Measurements from ENCODE around the gene CCDC102A. TPM values are rescaled to one million over a fixed set of nuclear protein-coding genes. Genes with fewer than 3 reads are reported as not detected.

The CCDC102A gene
- total RNA-seq, 2 experiments from 2014 or later = 8.8 to 9.0 TPM

- Mint-ChIP-seq H3K27ac (no peak overlapping the region), H3K4me3 (no peak overlapping the region), H3K9me3 (ENCODE audit: low read depth) (peaks cover 7% of the 10 kb centered on the region), H3K4me1 (peaks cover 6% of the 10 kb centered on the region), H3K36me3 (ENCODE audit: low read depth) (peaks cover 5% of the 10 kb centered on the region), H3K27me3 (peaks cover 2% of the 10 kb centered on the region)
- DNase-seq = no peak
- intact Hi-C loops (cut with DNase I, micrococcal nuclease) = no loop called here
- CTCF ChIA-PET = interaction anchor here (0.7 to 1.5 kb wide), 6 partner anchors 11 to 302 kb away, joined by 3 to 4 read pairs (median 3); no protein-coding TSS in a partner anchor
- ATAC-seq = no peak
- POLR2A ChIA-PET = no interaction called here
These were observed 29.1 kb upstream of the CCDC102A start for GRCh38 chr16:57565461-57565860.

GRCh38 chr16:57564571-57565270, 28.4 kb upstream of the CCDC102A start:
- no peak overlapping the region for H3K4me3 Mint-ChIP-seq
- POLR2A ChIA-PET = no interaction called here
- peaks cover 2% of the 10 kb centered on the region for H3K27me3 Mint-ChIP-seq
- peaks cover 13% of the 10 kb centered on the region for H3K9me3 Mint-ChIP-seq (ENCODE audit: low read depth)
- intact Hi-C loops (cut with DNase I, micrococcal nuclease) = no loop called here
- H3K27ac Mint-ChIP-seq = no peak overlapping the region
- peaks cover 5% of the 10 kb centered on the region for H3K36me3 Mint-ChIP-seq (ENCODE audit: low read depth)
- DNase-seq = no peak
- CTCF ChIA-PET = interaction anchor here (0.7 to 1.1 kb wide), 2 partner anchors 12 to 303 kb away, joined by 3 to 4 read pairs; no protein-coding TSS in a partner anchor
- peaks cover 6% of the 10 kb centered on the region for H3K4me1 Mint-ChIP-seq
- ATAC-seq = no peak

GRCh38 chr16:57563761-57564160, 27.4 kb upstream of the CCDC102A start:
- Mint-ChIP-seq H3K4me1 (peaks cover 6% of the 10 kb centered on the region), H3K27ac (no peak overlapping the region), H3K4me3 (no peak overlapping the region), H3K27me3 (peaks cover 2% of the 10 kb centered on the region), H3K9me3 (ENCODE audit: low read depth) (peaks cover 13% of the 10 kb centered on the region), H3K36me3 (ENCODE audit: low read depth) (peaks cover 5% of the 10 kb centered on the region)
- ChIA-PET CTCF (no interaction called here), POLR2A (no interaction called here)
- intact Hi-C loops (cut with DNase I, micrococcal nuclease) = no loop called here
- ATAC-seq = no peak
- no peak for DNase-seq

- no peak for DNase-seq
- peaks cover 6% of the 10 kb centered on the region for H3K4me1 Mint-ChIP-seq
- peaks cover 13% of the 10 kb centered on the region for H3K9me3 Mint-ChIP-seq (ENCODE audit: low read depth)
- H3K36me3 Mint-ChIP-seq (ENCODE audit: low read depth) = peaks cover 5% of the 10 kb centered on the region
- no peak overlapping the region for H3K4me3 Mint-ChIP-seq
- H3K27me3 Mint-ChIP-seq = peaks cover 2% of the 10 kb centered on the region
- intact Hi-C loops (cut with DNase I, micrococcal nuclease) = no loop called here
- no peak overlapping the region for H3K27ac Mint-ChIP-seq
- POLR2A ChIA-PET = no interaction called here
- ATAC-seq = no peak
- CTCF ChIA-PET = no interaction called here
These were observed 27.0 kb upstream of the CCDC102A start for GRCh38 chr16:57563487-57563750.

GRCh38 chr16:57562669-57563486, 26.5 kb upstream of the CCDC102A start:
- DNase-seq = no peak
- ChIA-PET POLR2A (interaction anchor here (0.6 kb wide), 1 partner anchor 87 kb away, joined by 3 read pairs; no protein-coding TSS in a partner anchor), CTCF (interaction anchor here (0.5 to 0.8 kb wide), 2 partner anchors 11 to 236 kb away, joined by 4 read pairs; no protein-coding TSS in a partner anchor)
- H3K9me3 Mint-ChIP-seq (ENCODE audit: low read depth) = peaks cover 13% of the 10 kb centered on the region
- ATAC-seq = no peak
- no peak overlapping the region for H3K4me3 Mint-ChIP-seq
- H3K27me3 Mint-ChIP-seq = peaks cover 2% of the 10 kb centered on the region
- intact Hi-C loops (cut with DNase I, micrococcal nuclease) = no loop called here
- H3K4me1 Mint-ChIP-seq = peaks cover 6% of the 10 kb centered on the region
- no peak overlapping the region for H3K27ac Mint-ChIP-seq
- H3K36me3 Mint-ChIP-seq (ENCODE audit: low read depth) = peaks cover 5% of the 10 kb centered on the region

GRCh38 chr16:57562066-57562465, 25.7 kb upstream of the CCDC102A start:
- CTCF ChIA-PET = interaction anchor here (0.5 to 2.5 kb wide), 3 partner anchors 11 to 235 kb away, joined by 4 to 16 read pairs (median 4); no protein-coding TSS in a partner anchor

GRCh38 chr16:57559072-57559790, 22.9 kb upstream of the CCDC102A start:
- ATAC-seq = no peak
- intact Hi-C loops (cut with DNase I, micrococcal nuclease) = no loop called here
- H3K36me3 Mint-ChIP-seq (ENCODE audit: low read depth) = peaks cover 11% of the 10 kb centered on the region
- peaks cover 17% of the 10 kb centered on the region for H3K9me3 Mint-ChIP-seq (ENCODE audit: low read depth)
- H3K27ac Mint-ChIP-seq = no peak overlapping the region
- DNase-seq = no peak
- H3K27me3 Mint-ChIP-seq = peaks cover 4% of the 10 kb centered on the region
- ChIA-PET POLR2A (no interaction called here), CTCF (no interaction called here)
- H3K4me1 Mint-ChIP-seq = peaks cover 16% of the 10 kb centered on the region
- no peak overlapping the region for H3K4me3 Mint-ChIP-seq

More at GRCh38 chr16:57562066-57562465, 25.7 kb upstream of the CCDC102A start:
- ATAC-seq (no peak), DNase-seq (no peak)
- no peak overlapping the region for H3K27ac Mint-ChIP-seq
- peaks cover 13% of the 10 kb centered on the region for H3K9me3 Mint-ChIP-seq (ENCODE audit: low read depth)
- H3K4me1 Mint-ChIP-seq = peaks cover 9% of the 10 kb centered on the region
- POLR2A ChIA-PET = interaction anchor here (0.6 kb wide), 1 partner anchor 88 kb away, joined by 3 read pairs; no protein-coding TSS in a partner anchor
- intact Hi-C loops (cut with DNase I, micrococcal nuclease) = no loop called here
- H3K36me3 Mint-ChIP-seq (ENCODE audit: low read depth) = peaks cover 8% of the 10 kb centered on the region
- no peak overlapping the region for H3K4me3 Mint-ChIP-seq
- peaks cover 2% of the 10 kb centered on the region for H3K27me3 Mint-ChIP-seq

- ATAC-seq (no peak), DNase-seq (no peak)
- H3K4me3 Mint-ChIP-seq = no peak overlapping the region
- peaks cover 17% of the 10 kb centered on the region for H3K9me3 Mint-ChIP-seq (ENCODE audit: low read depth)
- peaks cover 11% of the 10 kb centered on the region for H3K36me3 Mint-ChIP-seq (ENCODE audit: low read depth)
- ChIA-PET CTCF (interaction anchor here (0.6 to 1.2 kb wide), 3 partner anchors 11 to 751 kb away, joined by 3 to 7 read pairs (median 4); no protein-coding TSS in a partner anchor), POLR2A (no interaction called here)
- no peak overlapping the region for H3K27ac Mint-ChIP-seq
- peaks cover 16% of the 10 kb centered on the region for H3K4me1 Mint-ChIP-seq
- H3K27me3 Mint-ChIP-seq = peaks cover 4% of the 10 kb centered on the region
- intact Hi-C loops (cut with DNase I, micrococcal nuclease) = no loop called here
These were observed 20.7 kb upstream of the CCDC102A start for GRCh38 chr16:57556941-57557541.

- ATAC-seq = peak; percentile 69
- CTCF ChIA-PET = no interaction called here
- peaks cover 10% of the 10 kb centered on the region for H3K9me3 Mint-ChIP-seq (ENCODE audit: low read depth)
- peaks cover 16% of the 10 kb centered on the region for H3K4me1 Mint-ChIP-seq
- peak; percentile 47 for DNase-seq
- H3K27ac Mint-ChIP-seq = no peak overlapping the region
- peaks cover 6% of the 10 kb centered on the region for H3K36me3 Mint-ChIP-seq (ENCODE audit: low read depth)
- POLR2A ChIA-PET = no interaction called here
- H3K27me3 Mint-ChIP-seq = peaks cover 2% of the 10 kb centered on the region
- H3K4me3 Mint-ChIP-seq = no peak overlapping the region
- intact Hi-C loops (cut with DNase I, micrococcal nuclease) = no loop called here
These were observed 19.5 kb upstream of the CCDC102A start for GRCh38 chr16:57555831-57556230.

GRCh38 chr16:57551057-57551456, 14.7 kb upstream of the CCDC102A start:
- H3K4me3 Mint-ChIP-seq = no peak overlapping the region
- peaks cover 2% of the 10 kb centered on the region for H3K27me3 Mint-ChIP-seq
- peaks cover 3% of the 10 kb centered on the region for H3K36me3 Mint-ChIP-seq (ENCODE audit: low read depth)
- no peak overlapping the region for H3K27ac Mint-ChIP-seq
- DNase-seq (no peak), ATAC-seq (no peak)
- peaks cover 4% of the 10 kb centered on the region for H3K9me3 Mint-ChIP-seq (ENCODE audit: low read depth)
- ChIA-PET CTCF (interaction anchor here (0.6 to 1.4 kb wide), 5 partner anchors 9 to 356 kb away, joined by 3 to 6 read pairs (median 3); partner anchors contain the start of gene ADGRG5), POLR2A (no interaction called here)
- H3K4me1 Mint-ChIP-seq = peaks cover 24% of the 10 kb centered on the region
- intact Hi-C loops (cut with DNase I, micrococcal nuclease) = no loop called here

GRCh38 chr16:57549730-57550129, 13.4 kb upstream of the CCDC102A start:
- H3K27me3 Mint-ChIP-seq = no peaks in the 10 kb centered on the region
- intact Hi-C loops (cut with DNase I, micrococcal nuclease) = no loop called here
- POLR2A ChIA-PET = interaction anchor here (0.7 kb wide), 1 partner anchor 60 kb away, joined by 3 read pairs; no protein-coding TSS in a partner anchor
- no peaks in the 10 kb centered on the region for H3K36me3 Mint-ChIP-seq (ENCODE audit: low read depth)
- peaks cover 23% of the 10 kb centered on the region for H3K4me1 Mint-ChIP-seq
- ATAC-seq = peak; percentile 55
- H3K27ac Mint-ChIP-seq = no peak overlapping the region
- CTCF ChIA-PET = interaction anchor here (0.7 to 1.3 kb wide), 4 partner anchors 26 to 52 kb away, joined by 3 to 5 read pairs (median 3); no protein-coding TSS in a partner anchor
- H3K4me3 Mint-ChIP-seq = no peak overlapping the region
- no peak for DNase-seq
- no peaks in the 10 kb centered on the region for H3K9me3 Mint-ChIP-seq (ENCODE audit: low read depth)
